Measurements from ENCODE around the gene DMPK.
"Not testable (repeated sequence)": the region's sequence is repeated elsewhere in the genome, so short reads cannot be mapped to it uniquely, and the experiment has no call there.

The DMPK gene

DNA sequence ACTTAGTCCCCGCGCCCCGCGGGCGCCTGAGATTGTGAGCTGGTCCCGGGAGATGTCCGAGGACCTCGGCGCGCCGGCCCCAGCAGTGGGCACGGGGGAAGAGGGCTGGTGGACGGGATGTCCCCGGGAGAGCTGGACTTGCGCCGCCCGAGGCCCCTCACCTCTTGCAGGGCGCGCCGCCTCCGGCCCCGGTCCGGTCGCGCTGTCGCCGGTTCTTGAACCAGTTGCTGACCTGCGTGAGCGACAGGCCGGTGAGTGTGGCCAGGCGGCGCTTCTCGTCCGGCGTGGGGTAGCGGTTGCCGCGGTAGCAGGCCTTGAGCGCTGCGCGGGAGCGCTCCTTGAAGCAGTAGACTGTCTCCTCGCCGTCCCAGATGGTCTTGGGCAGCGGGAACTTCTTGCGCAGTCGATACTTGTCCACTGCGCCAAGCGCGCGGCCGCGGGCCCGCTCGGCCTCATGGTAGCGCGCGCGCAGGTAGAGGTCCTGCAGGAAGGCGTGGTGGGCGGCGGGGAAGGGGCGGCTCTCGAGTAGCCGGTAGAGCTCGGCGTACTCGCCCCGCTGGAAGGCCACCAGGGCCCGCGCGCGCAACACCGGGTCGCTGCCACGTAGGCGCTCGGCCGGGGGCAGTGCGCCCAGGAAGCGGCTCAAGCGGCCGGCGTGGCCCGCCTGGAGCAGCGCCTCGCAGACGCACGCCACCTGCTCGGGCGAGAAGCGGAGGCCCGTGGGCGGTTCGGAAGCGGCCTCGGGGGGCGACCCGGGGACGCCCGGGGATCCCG, 14.2 kb downstream of the DMPK start:
- peak; percentile 88 for DNase-seq

DNA sequence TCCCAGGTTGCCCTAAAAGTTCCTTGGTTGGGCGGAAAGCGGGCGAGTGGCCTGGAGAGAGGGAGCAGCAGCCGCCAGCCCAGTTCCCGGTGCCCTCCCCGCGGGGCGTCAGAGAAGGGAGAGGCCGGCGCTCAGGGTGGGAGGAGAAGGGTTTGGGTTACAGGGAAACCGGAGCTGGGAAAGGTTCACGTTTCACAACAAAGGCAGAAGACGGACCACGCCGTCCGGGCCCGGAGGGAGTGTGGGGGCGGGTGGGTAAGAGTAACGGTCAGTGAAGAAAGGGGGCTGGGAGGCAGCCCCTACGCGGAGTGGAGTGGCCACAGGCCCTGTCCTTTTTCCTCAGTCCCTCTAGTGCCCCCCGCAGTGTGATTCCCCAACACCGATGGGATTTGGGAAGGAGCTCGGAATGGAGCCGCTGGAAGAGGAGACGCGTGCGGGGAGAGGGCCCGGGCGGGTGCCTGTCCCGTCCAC, 14.8 kb downstream of the DMPK start:
- peak; percentile 75 for DNase-seq

DNA sequence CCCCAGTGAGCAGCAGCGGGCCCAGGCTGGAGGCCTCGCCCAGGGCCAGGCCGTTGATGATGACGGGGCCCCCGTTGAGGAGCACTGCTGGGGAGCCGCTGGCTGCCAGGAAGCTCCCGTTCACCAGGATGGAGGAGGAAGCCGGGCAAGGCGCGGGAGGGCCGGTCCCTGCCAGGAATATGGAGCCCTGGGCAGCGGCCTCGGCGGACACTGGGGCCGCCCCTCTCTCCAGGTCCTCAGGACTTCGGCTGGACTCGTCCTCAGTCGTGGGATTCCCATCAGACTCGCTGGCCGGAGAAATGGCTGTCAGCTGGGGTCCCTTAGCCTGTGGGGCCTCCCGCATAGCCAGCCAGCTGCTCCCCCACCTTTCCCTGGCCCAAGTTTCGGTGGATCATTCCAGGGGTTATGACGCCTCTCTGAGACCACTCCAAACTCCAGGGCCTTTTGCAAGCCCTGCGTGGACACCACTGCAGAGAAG, 15.4 kb downstream of the DMPK start:
- no peak for DNase-seq

DNA sequence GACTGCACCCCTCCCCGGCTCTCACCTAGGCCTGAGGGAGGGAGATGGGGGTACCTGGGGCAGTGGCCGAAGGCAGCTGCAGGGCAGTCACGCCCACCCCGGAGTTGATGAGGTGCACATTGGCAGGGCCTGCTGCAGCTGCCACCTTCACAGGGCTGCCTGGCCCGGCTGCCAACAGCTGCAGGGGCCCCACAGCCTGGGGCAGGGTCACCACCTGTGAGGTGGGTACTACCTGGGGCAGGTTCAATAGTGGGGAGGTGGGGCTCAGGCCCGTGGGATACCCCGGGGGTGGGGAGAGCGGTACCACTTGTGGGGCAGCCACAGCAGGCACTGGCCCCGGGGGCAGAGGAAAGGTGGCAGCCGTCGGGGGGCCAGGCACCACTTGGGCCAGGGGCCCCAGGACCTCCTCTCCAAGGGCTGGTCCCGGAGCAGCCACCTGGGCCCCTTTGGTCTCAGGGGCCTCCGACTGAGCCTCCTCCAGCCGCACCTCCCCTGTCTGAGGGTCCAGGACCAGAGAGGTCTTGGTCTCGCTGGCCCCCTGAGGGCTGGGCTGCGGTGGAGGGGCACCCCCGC, 15.9 kb downstream of the DMPK start:
- DNase-seq: no peak

DNA sequence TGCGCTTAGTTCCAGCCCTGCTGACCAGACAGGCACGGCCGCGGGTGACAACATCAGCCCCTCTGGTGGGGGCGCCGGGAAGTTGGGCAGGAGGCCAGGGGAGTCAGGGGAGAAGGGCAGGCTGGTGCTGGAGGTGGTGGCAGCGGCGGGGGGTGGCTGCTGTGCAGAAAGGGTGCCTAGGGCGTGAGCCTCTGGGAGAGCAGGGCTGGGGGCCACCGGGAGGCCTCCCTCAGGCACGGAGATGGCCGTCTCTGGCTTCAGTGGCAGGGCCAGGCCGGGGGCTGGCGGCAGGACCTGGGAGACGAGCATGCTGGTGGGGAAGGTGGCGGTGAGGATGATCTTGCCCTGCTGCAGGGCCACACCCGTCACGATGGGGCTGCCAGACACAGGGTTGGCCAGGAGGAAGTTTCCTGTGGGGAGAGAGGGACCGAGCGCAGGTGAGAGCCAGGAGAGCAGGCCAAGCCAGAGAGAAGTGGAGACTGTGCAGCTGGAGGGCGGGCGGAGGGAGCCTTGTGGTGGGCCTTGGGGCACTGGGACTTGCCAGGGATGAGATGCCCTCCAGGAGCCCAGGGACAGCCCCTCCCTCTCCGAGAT, 16.5 kb downstream of the DMPK start:
- no peak for DNase-seq

DNA sequence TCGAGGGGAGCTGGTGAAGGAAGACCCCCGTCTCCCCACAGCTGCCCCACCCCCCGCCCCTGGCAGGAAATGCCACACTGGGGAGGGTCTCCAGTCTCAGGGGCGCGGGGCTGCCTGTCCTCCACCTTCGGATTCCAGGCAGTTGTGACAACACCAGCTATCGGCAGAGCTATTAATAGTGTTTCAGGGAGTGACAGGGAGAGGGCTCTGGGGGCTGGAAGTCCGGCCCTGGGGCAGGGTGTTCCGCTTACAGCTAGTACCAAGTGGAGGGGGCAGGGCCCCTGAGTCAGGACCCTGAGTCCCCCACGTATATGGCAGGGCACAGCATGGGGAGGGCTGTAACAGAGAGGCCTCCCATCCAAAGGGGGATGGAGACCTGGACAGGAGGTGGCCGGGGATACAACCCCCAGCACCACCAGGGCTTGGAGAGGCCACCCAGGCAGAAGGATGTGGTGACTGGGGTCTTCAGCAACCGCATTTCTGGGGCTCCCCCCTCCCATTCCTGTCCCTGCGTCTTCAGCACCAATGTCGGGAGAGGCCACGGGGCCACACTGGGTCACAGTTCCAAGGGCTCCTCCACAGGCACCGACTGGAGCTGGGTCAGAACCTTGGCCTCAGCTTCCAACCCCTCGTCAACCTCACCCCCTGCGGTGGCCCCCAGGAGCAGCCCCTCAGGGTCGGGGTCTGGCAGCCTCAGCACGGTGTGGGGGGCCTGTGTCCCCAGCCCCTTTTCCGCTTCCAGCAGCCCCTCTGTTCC, 17.2 kb downstream of the DMPK start:
- DNase-seq: no peak

DNA sequence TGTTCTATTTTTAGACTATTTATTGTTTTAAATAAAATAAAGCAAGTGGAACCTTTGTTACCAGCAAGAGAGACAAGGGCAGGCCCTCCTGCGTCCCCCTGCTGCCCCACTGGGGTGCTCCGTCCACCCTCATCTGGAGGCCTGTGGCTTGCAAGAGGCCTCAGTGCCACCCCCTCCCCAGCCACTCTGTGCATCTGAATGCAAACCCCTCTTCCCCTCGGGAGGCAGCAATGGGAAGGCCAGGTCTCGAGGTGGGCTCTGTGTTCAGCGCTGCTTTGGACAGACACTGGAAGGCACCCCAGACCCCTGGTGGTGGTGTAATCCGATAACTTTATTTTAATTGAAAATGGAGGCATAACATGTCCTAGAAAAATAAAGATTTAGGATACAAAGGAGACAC, 17.8 kb downstream of the DMPK start:
- no peak for DNase-seq

DNA sequence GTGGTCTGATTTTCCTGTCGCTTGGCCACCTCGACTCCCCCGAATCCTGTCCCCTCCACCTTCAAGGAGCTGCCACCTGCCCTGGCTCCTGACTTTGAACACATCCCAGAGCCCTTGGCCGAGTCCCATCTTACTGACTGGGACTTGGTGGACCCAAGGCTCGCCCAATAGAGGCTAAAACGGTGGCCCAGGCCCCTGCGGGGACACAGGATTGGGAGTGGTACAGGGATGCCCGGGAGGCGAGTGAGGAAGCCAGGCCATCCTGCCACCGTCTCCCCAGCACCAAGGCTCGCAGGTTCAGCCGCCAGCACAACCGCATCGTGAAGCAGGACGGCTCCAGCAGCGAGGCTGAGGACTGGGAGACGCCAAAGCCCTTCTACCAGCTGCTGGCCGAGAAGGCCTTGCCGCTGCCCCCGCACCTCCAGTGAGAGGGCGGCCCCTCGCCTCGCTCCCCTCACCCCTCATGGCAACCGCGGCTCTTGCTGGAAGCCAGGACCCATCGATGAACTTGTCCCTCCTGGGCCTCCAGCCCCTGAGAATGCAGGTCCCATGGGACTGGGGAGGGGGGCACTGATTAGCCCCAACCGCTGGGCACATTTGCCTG, 18.5 kb downstream of the DMPK start:
- DNase-seq: no peak

DNA sequence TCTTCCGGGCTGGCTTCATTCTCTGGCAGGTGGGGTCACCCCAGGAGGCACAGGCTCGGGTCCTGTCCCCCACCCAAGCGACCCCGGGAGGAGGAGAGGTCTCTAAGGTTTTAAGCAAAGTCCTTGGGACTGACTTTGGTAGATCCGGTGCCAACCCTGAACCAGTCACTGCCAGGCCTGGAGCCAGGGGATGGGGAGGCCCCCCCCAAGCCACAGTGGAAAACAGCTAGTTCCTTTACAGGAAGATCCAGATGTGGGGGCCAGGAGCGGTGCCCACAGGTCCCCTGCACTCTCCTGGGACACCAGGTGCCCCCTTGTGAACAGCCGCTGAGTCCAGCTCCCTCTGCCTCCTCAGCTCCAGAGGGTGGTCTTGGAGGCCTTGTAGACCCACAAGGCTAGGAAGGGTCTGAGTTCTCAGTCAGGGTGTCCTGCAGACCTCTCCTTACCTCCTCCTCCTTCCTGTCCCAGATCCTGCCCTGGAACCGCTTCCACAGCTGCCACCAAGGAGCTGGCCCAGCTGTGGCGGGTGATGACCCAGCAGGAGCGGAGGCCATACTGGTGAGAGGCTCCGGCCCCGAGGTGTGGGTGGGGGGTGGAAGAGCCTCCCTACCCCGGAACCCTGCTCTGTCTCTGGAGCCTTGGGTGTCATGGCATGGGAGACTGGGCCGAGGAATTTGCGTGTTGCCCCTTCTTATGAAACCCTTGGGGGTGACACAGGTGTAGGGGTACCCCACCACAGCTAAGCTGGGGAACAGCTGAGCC, 19.2 kb downstream of the DMPK start:
- no peak for DNase-seq

DNA sequence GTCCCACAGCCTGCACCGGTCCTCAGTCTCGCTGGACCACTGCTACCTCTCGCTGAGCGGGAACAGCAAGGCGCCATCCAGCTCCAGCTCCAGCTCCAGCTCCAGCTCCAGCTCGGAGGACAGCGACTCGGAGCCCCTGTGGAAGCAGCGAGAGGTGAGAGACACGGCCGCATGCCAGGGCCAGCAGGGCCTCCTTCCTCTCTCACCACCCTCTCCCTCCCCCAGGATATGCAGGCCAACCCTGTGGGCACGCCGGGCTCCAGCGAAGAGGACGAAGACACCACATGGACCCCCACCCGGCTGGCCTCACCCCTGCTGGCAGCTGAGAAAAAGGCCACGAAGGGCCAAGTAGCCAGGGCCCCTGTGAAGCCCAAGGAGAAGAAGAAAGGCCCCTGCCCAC, 20.6 kb downstream of the DMPK start:
- no peak for DNase-seq

DNA sequence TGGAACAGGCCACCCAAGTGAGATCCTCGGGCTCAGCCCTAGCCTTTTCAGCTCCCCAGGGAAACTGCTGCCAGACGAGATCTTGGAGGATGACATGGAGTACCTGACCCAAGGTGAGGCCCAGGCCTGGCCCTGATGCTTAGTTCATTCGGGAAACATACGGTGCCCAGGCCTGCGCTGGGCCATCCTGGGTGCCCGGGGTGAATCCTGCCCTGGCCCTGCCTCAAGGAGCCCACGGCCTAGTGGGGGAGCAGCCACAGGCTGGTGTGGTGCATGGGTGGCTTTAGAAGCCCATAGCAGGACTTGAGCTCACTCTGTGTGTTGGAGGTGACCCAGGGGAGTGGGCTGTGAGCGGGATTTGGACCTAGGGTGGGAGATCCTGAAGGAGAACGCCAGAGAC, 23.4 kb downstream of the DMPK start:
- DNase-seq: no peak

DNA sequence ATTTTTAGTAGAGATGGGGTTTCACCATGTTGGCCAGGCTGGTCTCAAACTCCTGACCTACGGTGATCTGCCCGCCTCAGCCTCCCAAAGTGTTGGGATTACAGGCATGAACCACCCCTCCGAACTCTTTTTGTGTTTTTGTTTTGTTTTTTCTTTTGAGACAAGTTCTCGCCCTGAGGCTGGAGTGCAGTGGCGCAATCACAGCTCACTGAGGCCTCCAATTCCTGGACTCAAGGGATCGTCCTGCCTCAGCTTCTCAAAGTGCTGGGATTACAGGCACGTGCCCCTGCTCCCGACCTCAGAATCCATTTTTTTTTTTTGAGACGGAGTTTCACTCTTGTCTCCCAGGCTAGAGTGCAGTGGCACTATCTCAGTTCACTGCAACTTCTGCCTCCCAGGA, 24.6 kb downstream of the DMPK start:
- no peak for DNase-seq

DNA sequence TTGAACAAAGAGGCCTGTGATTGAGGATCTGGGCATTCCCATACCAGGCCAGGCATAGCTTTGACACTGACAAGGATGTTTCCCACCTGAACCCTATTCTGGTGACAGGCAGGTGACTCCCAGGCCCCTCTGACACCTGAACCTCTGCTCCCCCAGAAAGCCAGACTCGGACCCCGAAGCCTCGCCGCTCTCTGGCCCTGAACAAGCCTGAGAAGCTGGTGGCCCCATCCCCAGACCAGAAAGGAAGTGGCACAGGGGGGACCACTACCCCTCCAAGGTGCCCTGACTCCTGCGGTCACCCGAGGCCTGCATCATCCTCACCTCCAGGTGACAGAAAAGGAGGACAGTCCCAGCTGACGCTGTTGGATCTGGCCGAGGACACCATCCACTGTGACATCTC, 28.0 kb downstream of the DMPK start:
- DNase-seq: no peak

DNA sequence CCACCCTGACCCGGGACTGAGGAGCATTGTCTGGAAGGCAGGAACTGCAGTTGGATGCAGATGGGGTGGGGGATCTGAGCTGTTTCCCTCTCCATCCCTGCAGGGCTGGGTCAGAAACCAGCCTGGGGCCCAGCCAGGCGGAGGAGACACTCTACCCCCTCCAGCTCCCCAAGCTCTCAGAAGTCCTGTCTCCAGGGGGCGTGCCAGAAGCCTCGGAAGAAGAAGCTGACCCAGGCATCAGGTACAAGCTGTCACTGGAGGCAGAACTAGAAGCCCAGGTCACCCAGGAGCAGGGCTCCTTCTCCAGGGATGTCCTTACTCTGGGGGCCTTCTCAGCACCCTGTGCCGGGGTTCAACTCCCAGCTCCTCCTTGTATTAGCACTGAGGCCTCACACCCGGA, 28.7 kb downstream of the DMPK start:
- DNase-seq: no peak

DNA sequence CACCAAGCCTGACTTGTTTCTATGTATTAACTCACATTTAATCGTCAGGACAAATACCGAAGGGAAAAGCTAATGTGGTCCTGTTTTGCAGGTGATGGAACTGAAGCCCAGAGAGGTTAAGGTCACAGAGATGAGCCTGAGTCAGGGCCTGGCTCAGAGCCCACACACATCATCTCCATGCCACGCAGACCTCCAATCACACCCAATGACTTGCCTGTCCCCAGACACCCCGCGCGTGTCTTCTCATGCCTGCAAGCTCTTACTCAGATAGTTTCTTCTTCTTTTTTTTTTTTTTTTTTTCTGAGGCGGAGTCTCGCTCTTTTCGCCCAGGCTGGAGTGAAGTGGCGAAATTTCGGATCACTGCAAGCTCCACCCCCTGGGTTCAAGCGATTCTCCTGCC, 29.7 kb downstream of the DMPK start:
- DNase-seq: no peak

DNA sequence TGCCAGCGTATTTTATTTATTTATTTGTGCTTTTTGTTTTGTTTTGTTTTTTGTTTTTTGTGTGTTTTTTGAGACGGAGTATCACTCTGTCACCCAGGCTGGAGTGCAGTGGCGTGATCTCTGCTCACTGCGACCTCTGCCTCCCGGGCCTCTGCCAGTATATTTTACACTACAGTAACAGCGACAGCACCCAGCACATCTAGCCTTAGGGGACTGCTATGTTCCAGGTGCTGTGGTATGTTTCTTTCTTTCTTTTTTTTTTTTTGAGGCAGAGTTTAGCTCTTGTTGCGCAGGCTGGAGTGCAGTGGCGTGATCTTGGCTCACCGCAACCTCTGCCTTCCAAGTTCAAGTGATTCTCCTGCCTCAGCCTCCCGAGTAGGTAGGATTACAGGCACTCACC, 30.8 kb downstream of the DMPK start:
- DNase-seq: not testable (repeated sequence)

DNA sequence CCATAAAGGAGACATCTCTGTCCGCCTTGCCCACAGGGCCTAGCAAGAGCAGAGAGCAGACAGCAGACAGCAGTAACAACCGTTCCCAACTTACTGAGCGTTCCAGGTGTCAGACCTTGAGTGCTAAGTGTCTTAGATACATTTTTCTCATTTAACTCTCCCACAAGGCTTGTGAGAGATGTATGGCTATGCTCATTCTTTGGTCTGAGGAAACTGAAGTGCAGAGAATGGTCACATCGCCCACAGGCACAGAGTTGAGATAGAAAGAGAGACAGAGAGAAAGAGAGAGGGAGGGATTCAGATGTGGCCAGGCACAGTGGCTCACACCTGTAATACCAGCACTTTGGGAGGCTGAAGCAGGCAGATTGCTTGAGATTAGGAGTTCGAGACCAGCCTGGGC, 34.8 kb downstream of the DMPK start:
- no peak for DNase-seq

DNA sequence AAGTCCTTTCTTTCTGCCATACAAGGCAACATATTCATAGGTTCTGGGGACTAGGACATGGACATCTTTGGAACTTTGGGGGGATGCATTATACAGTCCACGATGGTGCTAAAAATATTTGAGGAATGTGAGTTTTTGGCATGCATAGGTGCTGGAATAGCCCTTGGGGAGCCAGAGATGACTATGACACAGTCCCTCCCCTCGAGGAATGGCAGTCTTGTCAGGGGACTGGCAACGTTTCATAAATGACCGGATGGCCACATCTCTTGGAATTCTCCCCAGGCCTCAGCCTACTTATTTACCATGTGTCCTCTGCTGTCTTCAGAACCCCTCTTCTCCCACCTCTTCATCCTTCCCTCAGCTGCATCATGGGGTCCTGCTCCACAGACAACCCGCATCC, 35.4 kb downstream of the DMPK start:
- no peak for DNase-seq

DNA sequence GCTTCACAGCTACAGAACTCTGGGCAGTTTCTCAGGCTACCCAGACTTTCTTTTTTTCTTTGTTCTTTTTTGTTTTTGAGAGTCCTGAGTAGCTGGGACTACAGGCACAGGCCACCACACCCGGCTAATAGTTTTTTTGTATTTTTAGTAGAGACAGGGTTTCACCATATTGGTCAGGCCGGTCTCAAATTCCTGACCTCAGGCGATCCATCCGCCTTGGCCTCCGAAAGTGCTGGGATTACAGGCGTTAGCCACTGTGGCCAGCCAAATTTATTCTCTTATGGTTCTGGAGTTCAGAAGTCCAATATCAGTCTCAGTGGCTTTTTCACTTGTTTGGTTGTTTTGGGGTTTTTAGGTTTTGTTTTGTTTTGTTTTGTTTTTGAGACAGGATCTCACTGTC, 36.7 kb downstream of the DMPK start:
- no peak for DNase-seq

DNA sequence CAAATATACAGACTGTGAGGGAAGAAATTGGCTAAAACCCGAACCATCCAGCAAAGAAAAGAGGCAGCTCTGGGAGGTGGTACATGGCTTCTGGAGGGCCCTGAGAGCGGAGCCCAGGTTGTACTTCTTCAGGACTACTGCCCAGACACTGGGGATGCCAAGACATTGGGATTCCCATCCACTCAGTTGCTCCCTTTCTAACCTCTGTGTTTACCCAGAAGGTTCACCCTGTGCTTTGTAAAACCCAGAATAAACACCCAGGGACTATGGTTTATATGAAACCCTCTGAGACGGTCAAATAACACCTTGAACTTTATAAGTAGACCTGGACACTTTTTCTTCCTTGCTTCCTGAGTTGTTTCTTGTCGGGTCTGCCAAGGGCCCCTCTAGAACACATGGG, 39.3 kb downstream of the DMPK start:
- DNase-seq: no peak

DNA sequence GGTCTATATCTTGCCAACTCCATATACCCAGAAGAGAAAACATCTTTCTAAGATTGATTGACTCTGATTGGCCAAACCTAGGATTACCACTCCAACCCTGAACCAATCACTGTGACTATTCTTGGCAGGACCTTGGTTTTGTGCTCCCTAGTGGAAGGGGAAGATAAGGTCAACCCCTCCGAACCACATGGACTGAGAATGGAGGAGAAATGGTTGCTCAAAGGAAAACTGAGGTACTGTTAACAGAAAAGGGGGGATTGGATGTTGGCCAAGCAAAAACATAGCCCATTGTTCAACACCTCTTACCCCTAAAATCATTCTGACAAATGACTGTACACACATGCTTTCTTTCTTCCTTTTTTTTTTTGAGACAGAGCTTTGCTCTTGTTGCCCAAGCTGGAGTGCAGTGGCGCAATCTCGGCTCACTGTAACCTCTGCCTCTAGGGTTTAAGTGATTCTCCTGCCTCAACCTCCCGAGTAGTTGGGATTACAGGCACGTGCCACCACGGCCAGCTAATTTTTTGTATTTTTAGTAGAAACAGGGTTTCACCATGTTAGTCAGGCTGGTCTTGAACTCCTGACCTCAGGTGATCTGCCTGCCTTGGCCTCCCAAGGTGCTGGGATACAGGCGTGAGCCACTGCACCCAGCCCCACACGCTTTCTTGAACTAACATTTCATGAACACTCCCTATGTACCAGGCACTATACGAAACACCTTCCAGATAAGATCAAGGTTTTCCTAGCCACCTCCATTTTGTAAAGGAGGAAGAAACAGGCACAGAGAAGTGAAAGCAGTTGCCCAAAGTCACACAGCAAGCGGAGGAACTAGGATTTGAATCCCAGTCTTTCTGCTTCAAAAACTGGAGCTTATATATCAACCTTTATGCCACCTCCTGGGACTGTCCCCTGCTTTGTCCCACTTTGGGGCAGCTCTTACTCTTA, 42.5 kb downstream of the DMPK start:
- no peak for DNase-seq
